Panc1 (cell line): ENCODE results near the gene MCHR2. TPM values are rescaled to one million over a fixed set of nuclear protein-coding genes. Genes with fewer than 3 reads are reported as not detected.

ENCODE experiments used
- ATAC-seq: fragments of 200-7000 bp; cut with Tn5 transposase; 2 replicates; pipeline ENCODE4 v1.9.1; 2020; ENCODE audit warnings: mild to moderate bottlenecking, moderate library complexity
- BruUV-seq: library from RNA; stranded (reverse); fragments of 400-500 nt; replicated peaks from 2 replicates; lab custom pipeline; 2021; lab: Mats Ljungman, UMichigan
- CTCF ChIA-PET: fragments of 300-600 bp; sonication (Branson Sonifier 250); formaldehyde crosslinking; loops from one replicate; lab custom pipeline; 2022; ENCODE audit warnings: antibody characterized with exemption; lab: Charles Lee
- POLR2A ChIA-PET: fragments of 300-600 bp; sonication (Branson Sonifier 250); formaldehyde crosslinking; loops from one replicate; lab custom pipeline; 2022; ENCODE audit warnings: antibody characterized with exemption; lab: Charles Lee
- DNase-seq: peaks from one replicate; pipeline ENCODE4 v3.0.0-alpha.2; 2010; ENCODE audit warnings: low read depth, low spot score
- H3K27ac ChIP-seq: 2 replicates; pipeline ENCODE4 v1.5.1; 2011; ENCODE audit warnings: mild to moderate bottlenecking, low read length, inconsistent platforms
- H3K27me3 ChIP-seq: fragments of 200-500 bp; sonication (Bioruptor generic); 2 replicates; pipeline ENCODE4 v1.6.0; 2014; ENCODE audit warnings: low read length, inconsistent platforms; ENCODE audit not compliant: control insufficient read depth, insufficient read depth
- H3K36me3 ChIP-seq: fragments of 200-500 bp; sonication (Bioruptor generic); 2 replicates; pipeline ENCODE4 v1.5.1; 2014; ENCODE audit warnings: inconsistent platforms, mild to moderate bottlenecking, low read length, moderate library complexity; ENCODE audit not compliant: control insufficient read depth, insufficient read depth
- H3K4me1 ChIP-seq: 2 replicates; pipeline ENCODE4 v1.5.1; 2011; ENCODE audit warnings: inconsistent platforms, mild to moderate bottlenecking, low read length, moderate library complexity; ENCODE audit not compliant: control insufficient read depth, insufficient read depth
- H3K4me3 ChIP-seq, 2 experiments: 2 replicates each; pipeline ENCODE4 v1.5.1; 2011 to 2012; ENCODE audit warnings: low read depth in 2 of 2, low read length in 2 of 2, mild to moderate bottlenecking in 2 of 2, inconsistent platforms in 1 of 2, moderate library complexity in 1 of 2
- H3K9me3 ChIP-seq: fragments of 200-500 bp; sonication (Bioruptor generic); 2 replicates; pipeline ENCODE4 v1.5.1; 2014; ENCODE audit warnings: low read depth, mild to moderate bottlenecking, inconsistent platforms, low read length, moderate library complexity; ENCODE audit not compliant: control insufficient read depth, insufficient read depth
- CTCF ChIP-seq: fragments of 450-650 bp; IDR thresholded peaks from 2 replicates; pipeline ENCODE4 v1.5.1; 2017; ENCODE audit warnings: mild to moderate bottlenecking
- POLR2AphosphoS5 ChIP-seq: IDR thresholded peaks from 2 replicates; pipeline ENCODE4 v1.6.1; 2012; ENCODE audit warnings: mild to moderate bottlenecking, low read depth, low read length, moderate library complexity
- REST ChIP-seq, 2 experiments: IDR thresholded peaks; 2 replicates each; pipeline ENCODE4 v1.6.1; 2011 to 2012; ENCODE audit warnings: low read depth in 2 of 2, control low read depth in 1 of 2, low read length in 1 of 2, mild to moderate bottlenecking in 1 of 2, moderate library complexity in 1 of 2; ENCODE audit not compliant: insufficient read depth in 1 of 2
- SIN3A ChIP-seq: IDR thresholded peaks from 2 replicates; pipeline ENCODE4 v1.6.1; 2012; ENCODE audit warnings: low read depth, mild to moderate bottlenecking, low read length, moderate library complexity, borderline replicate concordance; ENCODE audit not compliant: insufficient read depth
- TCF7L2 ChIP-seq: IDR thresholded peaks from 2 replicates; pipeline ENCODE4 v1.6.1; 2011; ENCODE audit warnings: mild to moderate bottlenecking, low read depth, low read length, inconsistent platforms
- in situ Hi-C: cut with HindIII; loops from 2 replicates; pipeline ENCODE4 v1.10.0; 2016; ENCODE audit warnings: low sequenced_read_pairs, low pct_unique_long_range_greater_than_20kb
- intact Hi-C: fragments of 100-400 bp; cut with micrococcal nuclease; formaldehyde crosslinking; loops from one replicate; pipeline ENCODE4 v1.10.0; 2022; ENCODE audit not compliant: unreplicated experiment
- total RNA-seq: library from RNA; stranded (reverse); gene quantifications from one replicate; pipeline ENCODE4 v1.2.1, GENCODE V29; 2021; ENCODE audit not compliant: unreplicated experiment

MCHR2 gene
- total RNA-seq, 1 experiment from 2014 or later: not detected

- CTCF ChIA-PET: no interaction called here
- intact Hi-C loops: no loop called here
These were observed 34.0 kb downstream of the MCHR2 start for GRCh38 chr6:99960027-99960426.

GRCh38 chr6:99951016-99951805 lies 42.8 kb downstream of the MCHR2 start:
- Histone ChIP-seq H3K9me3 (no peaks in the 10 kb centered on the region), H3K4me1 (no peaks in the 10 kb centered on the region), H3K36me3 (no peaks in the 10 kb centered on the region), H3K27me3 (no peaks in the 10 kb centered on the region), H3K4me3 (no peak overlapping the region), H3K27ac (no peak overlapping the region)
- in situ Hi-C loops: no loop called here
- TF ChIP-seq TCF7L2: no peak
- TF ChIP-seq SIN3A: no peak
- no peak for TF ChIP-seq POLR2AphosphoS5
- no peak for TF ChIP-seq REST (IDR thresholded peaks at IDR 0.05; ENCODE audit: insufficient read depth in 1 of 2, low read depth in 2 of 2, low read length in 1 of 2)
- no peak for TF ChIP-seq CTCF
- intact Hi-C loops: no loop called here
- CTCF ChIA-PET: no interaction called here
- POLR2A ChIA-PET: no interaction called here
- DNase-seq (no peak), ATAC-seq (no peak)
- no TSS peak for BruUV-seq

More at GRCh38 chr6:99960027-99960426, 34.0 kb downstream of the MCHR2 start:
- in situ Hi-C loops: no loop called here
- no TSS peak for BruUV-seq
- Histone ChIP-seq H3K27ac (no peak overlapping the region), H3K4me1 (no peaks in the 10 kb centered on the region), H3K36me3 (no peaks in the 10 kb centered on the region), H3K4me3 (no peak overlapping the region), H3K27me3 (no peaks in the 10 kb centered on the region), H3K9me3 (no peaks in the 10 kb centered on the region)
- POLR2A ChIA-PET: no interaction called here
- no peak for TF ChIP-seq REST (IDR thresholded peaks at IDR 0.05; ENCODE audit: insufficient read depth in 1 of 2, low read depth in 2 of 2, low read length in 1 of 2)
- TF ChIP-seq POLR2AphosphoS5: no peak
- TF ChIP-seq CTCF: no peak
- no peak for TF ChIP-seq SIN3A
- no peak for TF ChIP-seq TCF7L2
- DNase-seq (no peak), ATAC-seq (no peak)
